Activated CD8-positive, alpha-beta memory T cell treated with anti-CD3 and anti-CD28 coated beads for 48 hours (primary cell): Measurements from ENCODE around the gene MRPS15.

Source experiments
- DNase-seq, 3 experiments: peaks; one replicate each; pipeline ENCODE4 v3.0.0-alpha.2; 2020; ENCODE audit warnings: low read depth in 2 of 3, low spot score in 2 of 3

Gene MRPS15

DNA sequence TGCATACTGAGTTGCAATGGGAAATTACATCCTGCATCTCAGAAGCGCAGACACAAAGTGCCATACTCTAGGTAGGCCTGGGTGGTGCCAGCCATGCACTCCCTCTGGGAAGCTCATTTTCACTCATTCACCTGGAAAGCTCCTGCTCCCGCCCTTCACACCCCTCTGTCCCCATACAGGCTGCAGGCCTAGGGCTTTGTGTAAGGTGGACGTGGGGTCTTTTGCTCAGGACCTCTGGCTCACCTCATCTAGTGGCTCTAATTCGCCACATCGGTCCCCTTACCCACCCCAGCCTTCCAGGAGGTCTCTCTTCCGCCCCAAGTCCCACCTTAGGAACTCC, 751 bp downstream of the MRPS15 start:
- no peak for DNase-seq

DNA sequence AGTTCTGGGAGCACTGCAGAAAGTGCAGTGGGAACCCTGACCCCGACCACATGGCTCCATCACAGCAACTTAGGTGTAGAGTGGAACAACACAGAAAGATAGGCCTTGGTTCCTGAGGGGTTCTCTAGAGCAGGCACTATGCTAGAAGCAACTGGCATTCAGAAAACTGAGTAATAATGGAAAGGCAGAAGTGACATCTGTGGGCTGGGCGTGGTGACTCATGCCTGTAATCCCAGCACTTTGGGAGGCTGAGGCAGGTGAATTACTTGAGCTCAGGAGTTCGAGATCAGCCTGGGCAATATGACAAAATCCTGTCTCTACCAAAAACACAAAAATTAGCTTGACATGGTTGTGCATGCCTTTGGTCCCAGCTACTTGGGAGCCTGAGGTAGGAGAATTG, 5.3 kb downstream of the MRPS15 start:
- no peak for DNase-seq

DNA sequence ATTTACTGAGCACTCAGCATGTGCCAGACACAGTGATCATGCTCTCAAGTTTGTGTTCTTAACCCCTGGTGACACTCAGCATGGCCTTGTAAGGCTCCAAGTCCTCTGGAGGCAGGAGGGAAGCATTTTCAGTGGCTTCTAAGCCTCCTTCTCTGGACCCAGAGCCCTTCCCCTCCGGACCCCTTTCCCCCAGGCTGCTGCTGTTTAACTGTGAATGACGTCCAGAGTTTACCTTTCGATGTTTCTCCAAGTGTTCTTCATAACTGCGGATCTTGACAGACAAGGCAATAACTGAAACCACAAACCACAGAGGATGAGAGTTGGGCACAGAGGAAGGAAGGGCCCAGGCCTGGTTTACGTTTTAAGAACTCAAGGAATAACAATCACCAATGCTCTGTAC, 6.5 kb downstream of the MRPS15 start:
- DNase-seq, result no peak

DNA sequence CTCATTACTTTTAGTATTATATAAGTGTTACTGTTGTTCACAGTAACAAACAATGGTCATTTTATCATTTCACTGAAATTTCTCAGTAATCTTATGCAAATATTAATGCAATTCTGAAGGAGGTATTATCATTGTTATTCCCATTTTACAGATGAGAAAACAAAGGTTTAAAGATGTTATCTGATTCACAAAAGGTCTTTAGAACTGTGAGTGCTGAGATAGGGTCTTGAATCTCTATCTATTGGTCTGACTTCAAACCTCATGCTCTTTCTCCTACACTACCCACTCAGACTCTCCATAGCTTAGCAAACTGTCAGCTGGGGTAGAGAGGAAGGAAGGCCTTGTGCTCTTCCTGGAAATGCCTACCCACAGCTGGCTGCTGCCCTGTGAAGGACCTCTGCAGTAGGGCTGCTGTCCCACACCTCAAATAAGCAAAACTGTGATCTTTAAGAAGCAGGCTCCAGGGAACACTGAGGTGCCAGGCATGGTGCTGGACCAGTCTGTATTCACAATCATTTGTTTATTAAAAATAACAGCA, 7.7 kb downstream of the MRPS15 start:
- DNase-seq, result no peak

DNA sequence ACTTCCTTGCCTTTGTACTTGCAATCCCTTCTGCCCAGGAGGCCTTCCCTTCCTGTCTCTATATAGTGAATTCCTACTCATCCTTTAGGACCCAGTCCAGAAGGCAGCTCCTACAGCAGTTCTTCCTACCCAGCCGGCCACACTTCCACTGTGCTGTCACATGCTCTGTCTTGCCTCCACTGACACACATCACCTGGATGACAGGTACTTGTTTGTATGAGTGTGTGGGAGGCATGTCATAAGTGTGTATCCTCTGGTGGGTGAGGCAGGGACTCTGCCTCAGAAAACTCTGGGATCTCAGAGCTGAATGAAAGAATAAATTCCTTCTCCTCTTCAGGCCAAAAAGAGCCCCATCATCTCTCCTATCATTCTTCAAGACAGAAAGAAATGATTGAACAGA, 8.8 kb downstream of the MRPS15 start:
- no peak for DNase-seq

DNA sequence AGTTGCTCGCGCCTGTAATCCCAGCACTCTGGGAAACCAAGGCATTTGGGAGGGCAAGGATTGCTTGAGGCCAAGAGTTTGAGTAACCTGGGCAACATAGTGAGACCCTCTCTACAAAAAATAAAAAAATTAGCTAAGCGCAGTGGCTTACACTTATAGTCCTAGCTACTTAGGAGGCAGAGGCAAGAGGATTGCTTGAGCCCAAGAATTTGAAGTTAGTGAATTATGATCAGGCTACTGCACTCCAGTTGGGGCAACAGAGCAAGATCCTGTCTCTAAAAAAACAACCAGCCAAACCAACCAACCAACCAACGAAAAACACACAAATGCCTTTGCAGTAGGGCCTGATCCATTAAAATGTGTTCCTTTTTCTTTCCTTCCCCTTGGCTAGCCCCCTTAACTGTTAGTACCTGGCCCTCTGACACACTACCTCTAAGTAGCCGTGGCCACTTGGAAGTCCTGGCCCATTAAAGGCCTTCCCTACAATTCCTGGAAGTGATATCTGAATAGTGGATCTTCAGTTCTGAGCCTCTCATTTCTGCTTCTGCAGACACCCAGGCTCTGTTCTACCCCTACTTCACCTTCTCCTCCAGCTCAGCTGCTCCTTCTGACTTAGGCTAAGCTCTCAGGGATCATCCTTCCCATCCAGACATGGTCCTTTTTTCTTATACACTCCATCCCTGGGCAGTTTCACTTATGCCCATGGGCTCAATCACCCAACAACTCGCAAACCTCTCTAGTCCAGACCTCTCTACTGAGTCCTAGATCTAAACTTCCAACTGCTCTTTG, 10.4 kb downstream of the MRPS15 start:
- DNase-seq, result no peak

DNA sequence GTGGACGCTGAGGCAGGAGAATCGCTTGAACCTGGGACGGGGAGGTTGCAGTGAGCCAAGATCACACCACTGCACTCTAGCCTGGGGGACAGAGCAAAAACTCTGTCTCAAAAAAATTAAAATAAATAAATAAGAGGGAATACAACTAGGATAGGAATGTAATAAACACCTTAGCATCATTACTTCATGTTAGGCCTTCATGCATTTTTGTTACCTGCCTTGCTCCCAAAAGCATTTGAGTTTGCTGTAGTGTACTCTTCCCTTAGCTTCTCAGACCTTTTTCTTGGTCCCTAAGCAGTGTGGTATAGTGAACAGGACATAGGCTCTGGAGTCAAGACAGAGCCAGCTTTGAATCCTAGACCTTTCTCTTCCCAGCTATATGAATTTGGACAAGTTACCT, 11.1 kb downstream of the MRPS15 start:
- DNase-seq, result no peak

DNA sequence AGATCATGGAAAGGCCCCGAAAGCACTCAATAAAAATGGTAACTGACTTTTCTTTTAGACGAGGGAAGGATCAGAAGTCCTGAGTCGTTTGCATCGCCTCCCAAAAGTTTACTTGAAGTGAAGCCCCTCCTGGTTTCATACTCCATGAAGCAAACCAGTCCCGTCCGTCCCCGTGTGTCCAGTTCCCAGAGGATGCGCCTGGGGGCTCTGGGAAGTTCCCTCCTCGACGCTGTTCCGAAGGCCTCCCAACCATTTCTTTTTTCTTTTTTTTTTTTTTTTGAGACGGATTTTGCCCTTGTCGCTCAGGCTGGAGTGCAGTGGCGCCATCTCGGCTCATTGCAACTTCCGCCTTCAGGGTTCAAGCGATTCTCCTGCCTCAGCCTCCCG, 13.3 kb downstream of the MRPS15 start:
- no peak for DNase-seq

DNA sequence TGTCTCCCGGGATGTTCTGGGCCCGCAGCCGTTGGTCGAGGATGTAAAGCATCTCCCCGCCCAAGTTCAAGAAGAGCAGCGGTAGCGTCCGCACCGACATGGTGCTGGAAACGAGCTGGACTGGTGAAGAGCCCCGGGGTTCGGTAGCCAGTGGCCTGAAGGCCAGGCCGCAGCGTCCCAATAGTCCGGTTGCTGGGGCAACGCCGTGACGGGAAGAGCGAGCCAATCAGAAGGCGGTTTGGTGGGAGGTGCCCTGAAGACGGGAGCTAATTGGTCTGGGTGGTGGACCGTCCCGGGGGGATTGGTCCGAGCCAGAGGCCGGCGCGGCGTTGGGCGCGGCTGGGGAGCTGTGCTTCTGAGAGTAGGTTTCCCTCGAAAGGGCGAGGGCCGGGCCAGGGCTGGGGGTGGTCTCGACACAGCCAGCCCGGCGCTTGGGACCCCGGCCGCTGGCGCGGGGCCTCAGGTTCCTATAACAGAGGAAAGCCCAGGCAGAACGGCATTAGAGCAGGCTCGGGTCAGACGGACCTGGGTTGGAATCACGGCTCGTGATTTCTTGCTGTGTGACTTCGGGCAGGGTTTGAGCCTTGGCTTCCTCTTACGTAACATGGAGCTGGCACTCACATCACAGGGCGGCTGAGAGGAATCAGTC, 13.8 kb downstream of the MRPS15 start, which contains the start of gene OSCP1:
OSCP1 (minus strand) TSS at position 182 of the 649 bp plus-strand sequence; CDS start at position 100, 82 bp downstream.
- peak; percentile 68 to 76 (median 71) for DNase-seq

DNA sequence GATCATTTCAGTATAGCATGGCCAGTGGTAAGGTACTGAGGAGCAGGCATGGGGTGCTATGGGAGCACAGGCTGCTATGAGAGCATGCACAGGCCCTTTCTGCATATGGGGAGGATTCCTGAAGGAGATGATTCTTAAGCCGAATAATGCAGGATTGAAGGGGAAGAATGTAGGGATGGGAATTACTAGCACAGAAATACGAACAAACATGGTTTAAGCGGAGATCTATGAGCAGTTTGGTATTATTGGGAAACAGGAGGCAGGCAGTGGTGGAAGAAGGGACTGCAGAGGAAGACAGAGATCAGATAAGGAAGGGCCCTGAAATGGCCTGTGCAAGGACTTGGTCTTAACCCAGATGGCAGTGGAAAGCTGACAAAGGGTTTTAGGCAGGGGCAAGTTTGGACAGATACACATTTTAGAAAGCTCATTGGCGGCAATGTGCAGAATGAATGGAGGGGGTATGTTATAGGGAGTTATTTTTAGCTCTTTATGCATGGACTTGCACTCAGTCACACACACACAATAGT, 15.6 kb downstream of the MRPS15 start:
- DNase-seq, result no peak

DNA sequence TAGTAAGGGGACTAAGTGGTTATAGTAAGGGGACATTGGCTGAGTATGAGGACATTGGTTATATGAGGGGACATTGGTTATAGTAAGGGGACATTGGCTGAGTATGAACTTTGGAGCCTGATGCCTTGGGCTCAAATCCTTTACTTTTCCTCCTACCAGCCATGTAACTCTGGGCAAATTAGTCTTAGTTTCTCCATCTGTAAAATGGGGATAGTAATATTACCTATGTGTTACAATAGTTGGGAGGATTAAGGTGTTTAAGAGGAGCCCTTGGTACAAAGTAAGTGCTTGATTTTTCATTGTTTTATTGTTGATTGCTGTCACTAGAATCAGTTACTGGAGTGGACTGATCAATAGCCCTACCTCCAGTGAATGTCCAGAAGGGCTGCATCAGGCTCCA, 16.7 kb downstream of the MRPS15 start:
- DNase-seq, result no peak

DNA sequence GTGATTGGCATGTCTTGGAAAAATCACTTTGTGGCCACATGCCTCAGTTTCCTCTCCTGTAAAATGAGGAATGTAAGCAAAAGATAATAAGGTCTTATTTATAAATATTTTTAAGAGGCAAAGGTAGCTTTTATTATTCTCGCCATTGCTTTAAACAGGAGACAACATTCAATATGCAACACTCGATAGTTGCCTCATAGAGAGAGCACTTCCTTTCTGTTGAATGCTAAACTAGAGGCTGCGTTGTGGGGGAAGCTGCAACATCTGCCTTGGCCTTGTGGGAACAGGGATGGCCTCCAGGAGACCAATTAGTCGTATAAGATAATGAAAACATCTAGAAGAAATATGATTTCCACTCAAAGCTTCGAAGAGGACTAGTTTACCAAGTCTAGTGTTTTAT, 17.4 kb downstream of the MRPS15 start:
- no peak for DNase-seq

DNA sequence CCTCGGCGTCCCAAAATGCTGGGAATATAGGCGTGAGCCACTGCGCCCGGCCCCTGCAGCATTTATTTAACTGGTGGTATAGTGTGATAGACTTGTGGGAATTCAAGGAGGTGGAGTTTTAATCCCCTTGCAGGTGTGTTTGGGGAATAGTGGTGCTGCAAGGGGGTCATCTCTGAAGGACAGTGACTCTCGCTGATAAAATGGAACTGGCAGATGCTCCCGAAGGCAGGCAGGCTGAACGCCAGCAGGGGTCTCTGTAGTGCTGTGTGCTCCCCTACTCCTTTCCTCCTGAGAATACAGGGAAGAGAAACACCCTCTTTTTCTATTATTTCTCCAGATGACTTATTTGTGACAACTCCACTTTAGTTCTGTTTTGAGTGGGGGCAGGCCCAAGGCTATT, 17.9 kb downstream of the MRPS15 start:
- no peak for DNase-seq

DNA sequence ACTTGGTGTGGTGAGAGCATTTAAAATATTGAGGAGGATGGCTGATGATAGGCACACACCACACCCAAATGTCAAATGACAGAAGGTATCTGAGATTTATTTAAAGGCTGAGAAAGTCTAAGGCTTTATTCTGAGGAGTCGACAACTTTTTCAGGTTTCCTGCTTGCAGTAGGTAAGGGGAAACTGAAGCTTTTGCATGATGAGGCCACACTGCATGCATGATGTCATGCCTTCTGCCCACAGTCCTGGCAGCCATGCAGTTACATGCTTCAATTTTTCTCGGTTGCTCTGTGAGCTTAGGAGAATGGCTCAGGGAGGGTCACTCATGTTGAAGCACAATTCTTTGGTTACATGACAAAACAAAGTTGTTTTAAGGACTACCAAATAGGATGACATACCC, 20.9 kb downstream of the MRPS15 start:
- no peak for DNase-seq

DNA sequence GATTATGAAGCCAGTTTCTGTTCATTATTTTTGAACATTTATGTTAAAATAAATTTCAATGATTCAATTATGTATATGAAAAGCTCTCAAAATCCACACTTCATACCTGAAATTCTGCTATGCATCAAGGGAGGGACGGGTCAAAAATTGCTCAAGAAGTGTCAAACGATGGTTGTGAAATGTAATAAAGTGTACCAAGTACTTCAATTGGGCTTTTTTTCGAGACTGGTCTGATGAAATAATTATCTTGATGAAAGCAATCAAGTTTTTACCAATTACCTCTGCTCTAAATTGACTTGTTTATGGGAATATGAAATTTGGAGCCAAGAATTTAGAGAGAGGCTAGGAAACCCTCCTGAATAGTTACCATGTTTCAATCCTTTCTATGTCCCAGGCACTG, 21.8 kb downstream of the MRPS15 start:
- no peak for DNase-seq

DNA sequence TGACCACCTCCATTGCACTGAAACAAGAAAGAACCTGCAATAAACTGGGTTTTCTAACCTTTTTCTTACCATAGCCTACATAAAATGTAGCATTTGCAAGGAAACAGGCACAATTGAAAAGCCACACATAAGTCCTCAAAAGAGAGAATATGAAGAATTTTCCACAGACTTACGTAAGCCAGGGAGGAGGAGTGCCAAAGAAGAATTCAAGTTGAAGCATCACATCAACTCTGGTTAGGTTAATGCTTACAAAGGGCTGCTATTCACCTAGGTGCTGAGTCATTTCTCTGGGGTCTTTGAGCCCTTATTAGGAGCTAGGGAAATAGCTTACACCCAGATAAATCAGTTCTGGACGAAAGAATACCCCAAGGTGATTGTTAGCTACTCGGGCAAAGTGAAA, 23.5 kb downstream of the MRPS15 start:
- no peak for DNase-seq

DNA sequence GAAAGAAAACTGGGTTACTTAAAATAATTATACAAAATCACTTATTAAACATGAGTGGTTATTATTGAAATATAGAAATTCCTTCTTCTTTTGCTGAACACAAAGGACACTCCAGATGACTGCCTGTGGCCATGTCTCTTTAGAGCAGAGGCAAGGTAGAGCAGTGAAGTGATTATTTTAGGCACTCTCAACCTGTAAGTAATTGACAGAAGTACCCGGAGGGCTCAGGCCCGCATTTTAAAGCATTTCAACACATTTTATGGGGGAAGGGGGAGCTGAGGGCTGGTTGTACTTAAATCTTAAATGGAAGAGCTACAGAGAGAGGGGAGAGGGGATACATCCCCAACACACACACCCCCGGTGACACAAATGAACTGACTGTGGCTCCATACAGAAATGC, 24.1 kb downstream of the MRPS15 start:
- DNase-seq, result no peak

DNA sequence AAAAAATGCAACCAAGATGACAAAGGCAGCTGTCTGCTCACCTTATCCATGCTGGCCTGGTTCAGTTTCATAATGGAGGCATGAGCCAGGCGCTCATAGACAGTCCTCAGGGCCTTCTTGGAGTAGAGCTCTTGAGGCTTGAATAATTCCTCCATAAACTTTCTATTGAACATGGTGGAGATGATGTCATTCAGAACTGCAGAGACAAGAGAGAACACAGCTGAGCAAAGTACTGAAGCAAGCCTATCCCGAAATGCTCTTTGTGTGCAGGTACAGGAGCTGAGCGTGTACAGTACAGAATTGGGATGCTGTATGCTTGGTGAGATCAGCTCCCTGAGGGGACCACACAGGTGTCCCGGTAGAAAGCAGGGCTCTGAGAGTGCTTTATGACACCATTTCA, 25.5 kb downstream of the MRPS15 start:
- DNase-seq, result no peak

DNA sequence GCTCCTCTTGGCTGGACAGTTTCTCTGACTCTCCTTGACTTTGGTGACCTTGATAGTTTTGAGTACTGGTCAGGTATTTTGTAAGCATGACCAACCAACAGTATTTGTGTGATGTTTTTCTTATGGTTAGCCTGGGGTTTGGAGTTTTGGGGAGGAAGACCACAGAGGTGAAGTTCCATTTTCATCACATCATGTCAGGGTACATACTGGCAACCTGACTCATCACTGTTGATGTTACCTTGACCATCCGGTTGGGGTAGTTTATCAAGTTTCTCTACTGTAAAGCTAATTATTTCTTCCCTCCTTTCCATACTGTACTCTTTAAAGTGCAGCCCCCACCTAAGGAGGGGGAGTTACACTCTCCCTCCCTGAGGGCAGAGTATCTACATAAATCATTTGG, 27.4 kb downstream of the MRPS15 start:
- no peak for DNase-seq

DNA sequence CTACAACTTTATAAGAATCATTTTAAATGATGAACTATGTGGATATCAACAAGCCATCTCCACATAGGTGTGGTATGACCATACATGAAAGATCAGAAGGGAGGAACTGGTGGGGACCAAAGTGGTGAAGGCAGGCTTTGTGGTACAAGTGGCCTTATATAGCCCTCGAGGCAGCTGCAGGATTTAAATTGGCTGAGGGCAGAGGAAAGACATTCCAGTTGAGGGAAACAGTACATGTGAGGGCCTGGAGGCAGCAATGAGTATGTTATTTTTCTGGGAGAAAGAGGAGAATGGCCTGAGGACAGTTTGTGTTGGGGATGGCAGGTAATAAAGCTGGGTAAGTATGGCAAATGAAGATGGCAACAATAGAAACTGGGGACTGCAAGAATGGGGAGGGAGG, 31.1 kb downstream of the MRPS15 start:
- DNase-seq, result no peak

DNA sequence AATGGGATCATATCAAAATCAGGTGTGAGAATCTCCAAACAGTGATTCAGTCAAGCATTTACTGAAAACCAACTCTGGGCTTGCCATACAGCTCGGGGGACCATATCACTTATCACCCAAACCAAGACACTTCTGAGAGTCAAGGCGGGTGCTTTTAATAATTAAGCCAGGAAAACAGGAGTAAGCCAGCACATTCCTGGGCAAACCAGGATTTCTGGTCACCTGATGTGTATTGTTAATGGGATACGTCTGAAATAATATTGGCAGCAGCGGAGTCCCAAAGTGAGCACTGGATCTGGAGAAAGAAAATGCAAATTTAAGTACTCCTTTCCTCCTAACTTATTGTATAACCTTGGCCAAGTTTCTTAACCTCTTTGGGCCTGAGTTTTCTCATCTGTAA, 31.6 kb downstream of the MRPS15 start:
- DNase-seq, result no peak

DNA sequence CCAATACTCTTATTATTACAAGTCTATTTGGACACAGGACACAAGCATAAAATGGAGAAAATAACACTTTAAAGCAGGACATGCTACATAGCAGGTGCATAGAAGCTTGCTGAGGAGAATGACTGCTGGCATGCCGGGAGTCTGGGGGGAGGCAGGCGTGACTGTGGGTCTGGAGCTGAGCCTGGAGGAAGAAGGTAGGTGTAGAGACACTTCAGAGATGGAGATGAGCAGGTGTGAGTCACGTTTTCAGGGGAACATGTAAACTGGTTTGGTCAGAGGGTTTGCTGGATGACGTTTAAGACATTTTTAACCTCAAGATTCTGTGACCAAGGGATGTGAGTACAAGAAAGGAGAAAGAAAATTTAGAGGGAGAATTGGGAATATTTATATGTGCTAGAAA, 38.4 kb downstream of the MRPS15 start:
- no peak for DNase-seq

DNA sequence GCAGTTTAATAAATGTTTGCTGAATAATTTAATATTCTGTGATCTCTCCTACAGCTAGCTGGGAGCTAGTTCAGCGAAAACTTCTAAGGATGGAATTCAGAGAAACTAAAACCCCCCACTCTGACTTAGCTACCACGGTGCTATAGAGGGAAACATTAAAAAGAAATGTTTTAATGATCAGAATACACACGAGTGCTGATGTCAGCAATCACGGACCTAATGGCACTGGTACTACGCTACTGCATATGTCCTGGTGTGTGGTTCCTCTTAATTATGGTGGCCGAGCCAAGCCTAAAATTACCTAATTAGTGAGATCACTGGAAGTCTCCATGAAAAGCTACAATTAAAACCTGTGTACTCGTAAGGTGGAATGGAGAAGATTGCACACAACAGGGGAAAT, 42.5 kb downstream of the MRPS15 start:
- DNase-seq, result no peak
